Panc1 (cell line): ENCODE measurements around the gene NR3C1. TPM values are rescaled to one million over a fixed set of nuclear protein-coding genes. Genes with fewer than 3 reads are reported as not detected.

Source experiments
- ATAC-seq: fragments of 200-7000 bp; cut with Tn5 transposase; 2 replicates; pipeline ENCODE4 v1.9.1; 2020; ENCODE audit warnings: mild to moderate bottlenecking, moderate library complexity
- BruUV-seq: library from RNA; stranded (reverse); fragments of 400-500 nt; replicated peaks from 2 replicates; lab custom pipeline; 2021; lab: Mats Ljungman, UMichigan
- CTCF ChIA-PET: fragments of 300-600 bp; sonication (Branson Sonifier 250); formaldehyde crosslinking; loops from one replicate; lab custom pipeline; 2022; ENCODE audit warnings: antibody characterized with exemption; lab: Charles Lee
- POLR2A ChIA-PET: fragments of 300-600 bp; sonication (Branson Sonifier 250); formaldehyde crosslinking; loops from one replicate; lab custom pipeline; 2022; ENCODE audit warnings: antibody characterized with exemption; lab: Charles Lee
- DNase-seq: peaks from one replicate; pipeline ENCODE4 v3.0.0-alpha.2; 2010; ENCODE audit warnings: low read depth, low spot score
- H3K27ac ChIP-seq: 2 replicates; pipeline ENCODE4 v1.5.1; 2011; ENCODE audit warnings: mild to moderate bottlenecking, low read length, inconsistent platforms
- H3K27me3 ChIP-seq: fragments of 200-500 bp; sonication (Bioruptor generic); 2 replicates; pipeline ENCODE4 v1.6.0; 2014; ENCODE audit warnings: low read length, inconsistent platforms; ENCODE audit not compliant: control insufficient read depth, insufficient read depth
- H3K36me3 ChIP-seq: fragments of 200-500 bp; sonication (Bioruptor generic); 2 replicates; pipeline ENCODE4 v1.5.1; 2014; ENCODE audit warnings: inconsistent platforms, mild to moderate bottlenecking, low read length, moderate library complexity; ENCODE audit not compliant: control insufficient read depth, insufficient read depth
- H3K4me1 ChIP-seq: 2 replicates; pipeline ENCODE4 v1.5.1; 2011; ENCODE audit warnings: inconsistent platforms, mild to moderate bottlenecking, low read length, moderate library complexity; ENCODE audit not compliant: control insufficient read depth, insufficient read depth
- H3K4me3 ChIP-seq, 2 experiments: 2 replicates each; pipeline ENCODE4 v1.5.1; 2011 to 2012; ENCODE audit warnings: low read depth in 2 of 2, low read length in 2 of 2, mild to moderate bottlenecking in 2 of 2, inconsistent platforms in 1 of 2, moderate library complexity in 1 of 2
- H3K9me3 ChIP-seq: fragments of 200-500 bp; sonication (Bioruptor generic); 2 replicates; pipeline ENCODE4 v1.5.1; 2014; ENCODE audit warnings: low read depth, mild to moderate bottlenecking, inconsistent platforms, low read length, moderate library complexity; ENCODE audit not compliant: control insufficient read depth, insufficient read depth
- CTCF ChIP-seq: fragments of 450-650 bp; IDR thresholded peaks from 2 replicates; pipeline ENCODE4 v1.5.1; 2017; ENCODE audit warnings: mild to moderate bottlenecking
- POLR2AphosphoS5 ChIP-seq: IDR thresholded peaks from 2 replicates; pipeline ENCODE4 v1.6.1; 2012; ENCODE audit warnings: mild to moderate bottlenecking, low read depth, low read length, moderate library complexity
- REST ChIP-seq, 2 experiments: IDR thresholded peaks; 2 replicates each; pipeline ENCODE4 v1.6.1; 2011 to 2012; ENCODE audit warnings: low read depth in 2 of 2, control low read depth in 1 of 2, low read length in 1 of 2, mild to moderate bottlenecking in 1 of 2, moderate library complexity in 1 of 2; ENCODE audit not compliant: insufficient read depth in 1 of 2
- SIN3A ChIP-seq: IDR thresholded peaks from 2 replicates; pipeline ENCODE4 v1.6.1; 2012; ENCODE audit warnings: low read depth, mild to moderate bottlenecking, low read length, moderate library complexity, borderline replicate concordance; ENCODE audit not compliant: insufficient read depth
- TCF7L2 ChIP-seq: IDR thresholded peaks from 2 replicates; pipeline ENCODE4 v1.6.1; 2011; ENCODE audit warnings: mild to moderate bottlenecking, low read depth, low read length, inconsistent platforms
- in situ Hi-C: cut with HindIII; loops from 2 replicates; pipeline ENCODE4 v1.10.0; 2016; ENCODE audit warnings: low sequenced_read_pairs, low pct_unique_long_range_greater_than_20kb
- intact Hi-C: fragments of 100-400 bp; cut with micrococcal nuclease; formaldehyde crosslinking; loops from one replicate; pipeline ENCODE4 v1.10.0; 2022; ENCODE audit not compliant: unreplicated experiment
- total RNA-seq: library from RNA; stranded (reverse); gene quantifications from one replicate; pipeline ENCODE4 v1.2.1, GENCODE V29; 2021; ENCODE audit not compliant: unreplicated experiment

The NR3C1 gene
- total RNA-seq, 1 experiment from 2014 or later: 52.6 TPM

GRCh38 chr5:143319437-143320227 lies 83.9 kb downstream of the NR3C1 start:
- Histone ChIP-seq H3K36me3 (no peaks in the 10 kb centered on the region), H3K27ac (no peak overlapping the region), H3K27me3 (no peaks in the 10 kb centered on the region), H3K4me1 (peaks cover 22% of the 10 kb centered on the region), H3K4me3 (no peak overlapping the region), H3K9me3 (no peaks in the 10 kb centered on the region)
- no TSS peak for BruUV-seq
- ChIA-PET CTCF (no interaction called here), POLR2A (interaction anchor here (0.7 kb wide), 1 partner anchor 17 kb away, joined by 10 read pairs; no protein-coding TSS in a partner anchor)
- no peak for ATAC-seq
- intact Hi-C loops (no loop called here), in situ Hi-C loops (no loop called here)
- TF ChIP-seq REST (IDR thresholded peaks at IDR 0.05; ENCODE audit: insufficient read depth in 1 of 2, low read depth in 2 of 2, low read length in 1 of 2) (no peak), SIN3A (no peak), CTCF (no peak), TCF7L2 (no peak), POLR2AphosphoS5 (no peak)
- no peak for DNase-seq

GRCh38 chr5:143318833-143319232 lies 84.7 kb downstream of the NR3C1 start:
- Histone ChIP-seq H3K4me3 (no peak overlapping the region), H3K9me3 (no peaks in the 10 kb centered on the region), H3K27ac (no peak overlapping the region), H3K36me3 (no peaks in the 10 kb centered on the region; the same call in 1 of the 2 replicates), H3K4me1 (peaks cover 29% of the 10 kb centered on the region), H3K27me3 (no peaks in the 10 kb centered on the region)
- no peak for DNase-seq
- ChIA-PET POLR2A (no interaction called here), CTCF (no interaction called here)
- in situ Hi-C loops (no loop called here), intact Hi-C loops (no loop called here)
- ATAC-seq: no peak
- no peak for TF ChIP-seq CTCF
- TF ChIP-seq POLR2AphosphoS5: no peak
- no peak for TF ChIP-seq REST (IDR thresholded peaks at IDR 0.05; ENCODE audit: insufficient read depth in 1 of 2, low read depth in 2 of 2, low read length in 1 of 2)
- no peak for TF ChIP-seq TCF7L2
- no peak for TF ChIP-seq SIN3A
- no TSS peak for BruUV-seq
